BE2C (cell line): ENCODE results near the gene ZNF30.
"Not testable (repeated sequence)": the region's sequence is repeated elsewhere in the genome, so short reads cannot be mapped to it uniquely, and the experiment has no call there.

ENCODE experiments used
- DNase-seq: peaks from one replicate; pipeline ENCODE4 v3.0.0-alpha.2; 2020
- H3K27me3 ChIP-seq: fragments of 250-450 bp; sonication (Bioruptor Pico); 2 replicates; pipeline ENCODE4 v1.5.1; 2020; ENCODE audit warnings: mild to moderate bottlenecking
- H3K36me3 ChIP-seq: fragments of 250-450 bp; sonication (Bioruptor Pico); 2 replicates; pipeline ENCODE4 v1.5.1; 2020; ENCODE audit warnings: mild to moderate bottlenecking
- H3K4me1 ChIP-seq: fragments of 250-450 bp; sonication (Bioruptor Pico); 2 replicates; pipeline ENCODE4 v1.5.1; 2020
- H3K4me3 ChIP-seq: 2 replicates; pipeline ENCODE4 v1.5.1; 2011; ENCODE audit warnings: low read depth, low read length
- H3K9me3 ChIP-seq: fragments of 250-450 bp; sonication (Bioruptor Pico); 2 replicates; pipeline ENCODE4 v1.5.1; 2020
- TF ChIP-seq, protein P1 (sequence below): IDR thresholded peaks from 2 replicates; pipeline ENCODE4 v1.5.1; 2012; ENCODE audit warnings: mild to moderate bottlenecking, low read depth, low read length

The ZNF30 gene

GRCh38 chr19:34984287-34984686 lies 57.6 kb downstream of the ZNF30 start:
- TF ChIP-seq, protein P1, sequence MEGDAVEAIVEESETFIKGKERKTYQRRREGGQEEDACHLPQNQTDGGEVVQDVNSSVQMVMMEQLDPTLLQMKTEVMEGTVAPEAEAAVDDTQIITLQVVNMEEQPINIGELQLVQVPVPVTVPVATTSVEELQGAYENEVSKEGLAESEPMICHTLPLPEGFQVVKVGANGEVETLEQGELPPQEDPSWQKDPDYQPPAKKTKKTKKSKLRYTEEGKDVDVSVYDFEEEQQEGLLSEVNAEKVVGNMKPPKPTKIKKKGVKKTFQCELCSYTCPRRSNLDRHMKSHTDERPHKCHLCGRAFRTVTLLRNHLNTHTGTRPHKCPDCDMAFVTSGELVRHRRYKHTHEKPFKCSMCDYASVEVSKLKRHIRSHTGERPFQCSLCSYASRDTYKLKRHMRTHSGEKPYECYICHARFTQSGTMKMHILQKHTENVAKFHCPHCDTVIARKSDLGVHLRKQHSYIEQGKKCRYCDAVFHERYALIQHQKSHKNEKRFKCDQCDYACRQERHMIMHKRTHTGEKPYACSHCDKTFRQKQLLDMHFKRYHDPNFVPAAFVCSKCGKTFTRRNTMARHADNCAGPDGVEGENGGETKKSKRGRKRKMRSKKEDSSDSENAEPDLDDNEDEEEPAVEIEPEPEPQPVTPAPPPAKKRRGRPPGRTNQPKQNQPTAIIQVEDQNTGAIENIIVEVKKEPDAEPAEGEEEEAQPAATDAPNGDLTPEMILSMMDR, result no peak
- Histone ChIP-seq H3K36me3 (no peaks in the 10 kb centered on the region), H3K9me3 (no peaks in the 10 kb centered on the region), H3K4me1 (no peaks in the 10 kb centered on the region), H3K4me3 (no peak overlapping the region), H3K27me3 (no peaks in the 10 kb centered on the region)
- no peak for DNase-seq

DNA sequence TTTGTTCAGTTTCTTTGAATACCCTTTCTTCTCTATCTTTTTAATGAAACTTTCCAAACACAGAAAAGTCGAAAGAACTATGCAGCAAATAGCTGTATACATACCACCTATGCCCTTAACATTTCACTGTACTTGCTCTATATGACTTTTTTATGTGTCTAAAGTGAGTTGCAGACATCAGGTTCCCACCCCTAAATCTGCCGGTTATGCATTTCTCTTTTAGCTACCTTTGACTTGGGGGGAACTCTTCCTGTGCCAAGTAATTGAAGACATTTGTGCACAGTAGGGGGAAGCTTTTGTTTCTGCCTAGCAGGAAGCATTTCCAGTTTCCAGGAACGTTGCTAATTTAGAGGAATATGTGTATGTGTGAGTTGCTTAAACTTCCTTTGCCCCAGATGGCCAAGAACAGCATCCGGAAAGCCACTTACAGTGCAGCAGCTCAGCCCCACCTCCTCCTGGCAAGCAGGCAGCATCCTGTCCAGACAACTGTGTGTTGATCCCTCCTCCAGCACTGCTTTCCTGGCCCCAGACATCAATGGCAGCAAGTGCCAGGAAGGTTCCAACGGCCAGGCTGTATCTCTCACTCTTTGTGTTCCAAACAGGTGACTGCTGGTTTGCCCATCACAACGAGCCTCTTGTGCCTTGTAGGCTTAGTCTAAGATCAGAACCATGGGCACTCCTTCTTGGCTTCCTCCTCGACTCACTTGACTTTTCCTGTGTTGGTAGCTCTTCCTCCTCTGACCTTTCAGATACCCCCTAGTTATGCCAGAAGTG lies 58.7 kb downstream of the ZNF30 start:
- Histone ChIP-seq H3K4me1 (no peaks in the 10 kb centered on the region), H3K9me3 (no peaks in the 10 kb centered on the region), H3K27me3 (no peaks in the 10 kb centered on the region), H3K36me3 (no peaks in the 10 kb centered on the region), H3K4me3 (no peak overlapping the region)
- TF ChIP-seq, protein P1, result no peak
- peak; percentile 42 for DNase-seq

- no peak for DNase-seq
- H3K4me1 ChIP-seq, result no peaks in the 10 kb centered on the region
- H3K27me3 ChIP-seq, result no peaks in the 10 kb centered on the region
- no peak overlapping the region for H3K4me3 ChIP-seq
- TF ChIP-seq, protein P1, result no peak
- H3K9me3 ChIP-seq, result no peaks in the 10 kb centered on the region
- H3K36me3 ChIP-seq, result no peaks in the 10 kb centered on the region
These were observed 61.4 kb downstream of the ZNF30 start for GRCh38 chr19:34988119-34988518.

- no peaks in the 10 kb centered on the region for H3K27me3 ChIP-seq
- TF ChIP-seq, protein P1, result no peak
- DNase-seq, result no peak
- no peaks in the 10 kb centered on the region for H3K4me1 ChIP-seq
- no peak overlapping the region for H3K4me3 ChIP-seq
- no peaks in the 10 kb centered on the region for H3K36me3 ChIP-seq
- H3K9me3 ChIP-seq, result no peaks in the 10 kb centered on the region
These were observed 62.6 kb downstream of the ZNF30 start for GRCh38 chr19:34989298-34989697.

GRCh38 chr19:34990578-34991192 lies 64.0 kb downstream of the ZNF30 start:
- no peaks in the 10 kb centered on the region for H3K9me3 ChIP-seq
- H3K27me3 ChIP-seq, result no peaks in the 10 kb centered on the region
- no peaks in the 10 kb centered on the region for H3K4me1 ChIP-seq
- H3K36me3 ChIP-seq, result no peaks in the 10 kb centered on the region
- TF ChIP-seq, protein P1, result no peak
- no peak overlapping the region for H3K4me3 ChIP-seq
- DNase-seq, result no peak

- Histone ChIP-seq H3K4me3 (no peak overlapping the region), H3K9me3 (no peaks in the 10 kb centered on the region), H3K4me1 (no peaks in the 10 kb centered on the region), H3K36me3 (no peaks in the 10 kb centered on the region), H3K27me3 (no peaks in the 10 kb centered on the region)
- DNase-seq, result no peak
- TF ChIP-seq, protein P1, result no peak
These were observed 65.0 kb downstream of the ZNF30 start for GRCh38 chr19:34991542-34992333.

- H3K4me1 ChIP-seq, DNase-seq, H3K4me3 ChIP-seq, H3K36me3 ChIP-seq, H3K9me3 ChIP-seq, H3K27me3 ChIP-seq: not testable (repeated sequence)
These were observed 65.9 kb downstream of the ZNF30 start for GRCh38 chr19:34992582-34992981.
